Upper lobe of right lung (tissue), 1 donor: Measurements from ENCODE around the gene DLG2. TPM values are rescaled to one million over a fixed set of nuclear protein-coding genes. Genes with fewer than 3 reads are reported as not detected.

Experiments used
- ATAC-seq: fragments of 200-7000 bp; cut with Tn5 transposase; one replicate; pipeline ENCODE4 v1.9.1; 2020; ENCODE audit warnings: mild to moderate bottlenecking, moderate library complexity
- DNase-seq: peaks from one replicate; pipeline ENCODE4 v3.0.0-alpha.2; 2020
- H3K27ac ChIP-seq: fragments of 200-600 bp; one replicate; pipeline ENCODE4 v1.8.0; 2022
- H3K27me3 ChIP-seq: fragments of 200-600 bp; one replicate; pipeline ENCODE4 v1.8.0; 2022; ENCODE audit warnings: mild to moderate bottlenecking
- H3K36me3 ChIP-seq: fragments of 200-600 bp; one replicate; pipeline ENCODE4 v1.8.0; 2022
- H3K4me1 ChIP-seq: fragments of 200-600 bp; one replicate; pipeline ENCODE4 v1.8.0; 2022
- H3K4me3 ChIP-seq: fragments of 200-600 bp; one replicate; pipeline ENCODE4 v1.8.0; 2022; ENCODE audit warnings: mild to moderate bottlenecking
- H3K9me3 ChIP-seq: fragments of 200-600 bp; one replicate; pipeline ENCODE4 v1.8.0; 2022
- intact Hi-C: fragments of 100-400 bp; cut with DNase I; formaldehyde crosslinking; loops from one replicate; pipeline ENCODE4 v1.11.0; 2022
- total RNA-seq: library from RNA; stranded (reverse); fragmentation: NEBNext Ultra II Directional; extraction: Animal tissue kit (Norgen Biotek cat#: 25700); gene quantifications from one replicate; pipeline ENCODE4 v1.2.1, GENCODE V29; 2021
- TF ChIP-seq, protein P1 (sequence below): fragments of 200-600 bp; IDR thresholded peaks from one replicate; pipeline ENCODE4 v1.8.0; 2022; ENCODE audit warnings: antibody characterized with exemption
- donor health status: DM: no; HTN: yes; CAD: no; lungs with severe emphysema.

DLG2 gene
- total RNA-seq, 1 donor from 2014 or later, result 9.7 TPM

DNA sequence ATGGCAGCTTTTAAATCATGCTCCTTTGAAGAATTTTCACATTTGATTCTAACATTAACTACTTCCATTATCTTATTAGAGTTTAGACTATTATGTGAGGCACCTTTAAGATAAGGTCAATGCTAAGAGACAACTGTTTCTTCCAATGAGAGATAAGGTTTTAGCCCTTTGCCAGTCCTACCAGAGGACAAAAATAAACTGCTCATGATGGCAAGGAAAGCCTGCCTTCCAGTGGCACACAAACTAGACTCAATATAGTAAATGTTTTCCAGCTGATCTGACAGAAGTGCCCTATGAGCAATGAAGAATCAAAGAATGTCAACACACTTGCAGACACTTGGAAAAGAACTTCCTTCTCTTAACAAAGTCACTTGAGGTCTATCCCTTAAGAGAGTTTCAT, 1188.6 kb downstream of the DLG2 start:
- Histone ChIP-seq H3K4me1 (no peaks in the 10 kb centered on the region), H3K36me3 (no peaks in the 10 kb centered on the region), H3K27me3 (no peaks in the 10 kb centered on the region), H3K27ac (no peak overlapping the region), H3K9me3 (no peaks in the 10 kb centered on the region), H3K4me3 (no peak overlapping the region)
- DNase-seq (no peak), ATAC-seq (no peak)
- TF ChIP-seq, protein P1, sequence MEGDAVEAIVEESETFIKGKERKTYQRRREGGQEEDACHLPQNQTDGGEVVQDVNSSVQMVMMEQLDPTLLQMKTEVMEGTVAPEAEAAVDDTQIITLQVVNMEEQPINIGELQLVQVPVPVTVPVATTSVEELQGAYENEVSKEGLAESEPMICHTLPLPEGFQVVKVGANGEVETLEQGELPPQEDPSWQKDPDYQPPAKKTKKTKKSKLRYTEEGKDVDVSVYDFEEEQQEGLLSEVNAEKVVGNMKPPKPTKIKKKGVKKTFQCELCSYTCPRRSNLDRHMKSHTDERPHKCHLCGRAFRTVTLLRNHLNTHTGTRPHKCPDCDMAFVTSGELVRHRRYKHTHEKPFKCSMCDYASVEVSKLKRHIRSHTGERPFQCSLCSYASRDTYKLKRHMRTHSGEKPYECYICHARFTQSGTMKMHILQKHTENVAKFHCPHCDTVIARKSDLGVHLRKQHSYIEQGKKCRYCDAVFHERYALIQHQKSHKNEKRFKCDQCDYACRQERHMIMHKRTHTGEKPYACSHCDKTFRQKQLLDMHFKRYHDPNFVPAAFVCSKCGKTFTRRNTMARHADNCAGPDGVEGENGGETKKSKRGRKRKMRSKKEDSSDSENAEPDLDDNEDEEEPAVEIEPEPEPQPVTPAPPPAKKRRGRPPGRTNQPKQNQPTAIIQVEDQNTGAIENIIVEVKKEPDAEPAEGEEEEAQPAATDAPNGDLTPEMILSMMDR, result no peak
- intact Hi-C loops, result no loop called here

DNA sequence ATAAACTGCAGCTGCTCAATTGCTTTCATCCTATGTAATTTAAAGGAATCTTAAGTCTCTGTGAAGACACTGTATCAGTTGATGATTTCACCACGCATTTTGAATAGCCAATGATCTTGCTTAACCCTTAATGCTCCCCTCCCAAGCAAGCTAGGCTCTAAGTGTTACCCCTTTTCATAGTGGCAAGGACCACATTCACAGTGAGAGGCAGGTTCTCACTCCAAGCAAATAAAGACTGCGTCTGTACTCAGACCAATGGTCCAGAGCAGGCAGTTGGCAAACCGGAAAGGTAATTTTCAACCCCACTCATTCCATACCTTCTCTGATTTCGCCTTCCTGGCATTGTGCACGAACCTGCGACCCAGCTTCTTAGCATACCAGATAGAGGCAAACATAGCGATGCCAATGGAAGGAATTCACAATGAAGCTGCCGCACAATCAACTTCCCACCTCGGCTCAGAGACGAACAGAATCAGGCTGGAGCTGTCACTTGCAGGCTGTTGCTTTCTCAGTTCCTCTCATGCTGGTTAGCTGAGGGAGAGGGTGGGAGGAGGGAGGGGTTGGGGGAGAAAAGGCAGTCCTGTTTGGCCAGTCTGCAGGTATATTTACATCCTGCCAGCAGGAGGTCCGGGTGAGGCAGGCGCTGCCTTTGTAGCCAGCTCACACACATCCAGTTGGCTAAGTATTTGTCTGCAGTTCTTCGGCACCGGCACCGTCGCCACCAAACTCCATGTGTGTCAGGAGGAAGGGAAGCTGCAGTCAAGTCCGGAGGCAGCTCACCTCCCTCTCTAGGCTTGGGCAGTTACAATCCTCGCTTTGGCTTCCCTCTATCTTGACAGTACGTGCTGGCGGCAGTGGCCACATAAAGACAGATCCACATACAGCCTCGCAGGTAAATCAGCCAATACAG, 1189.8 kb downstream of the DLG2 start:
- Histone ChIP-seq H3K4me3 (no peak overlapping the region), H3K36me3 (no peaks in the 10 kb centered on the region), H3K27me3 (no peaks in the 10 kb centered on the region), H3K27ac (no peak overlapping the region), H3K4me1 (no peaks in the 10 kb centered on the region), H3K9me3 (no peaks in the 10 kb centered on the region)
- DNase-seq, result peak; percentile 64
- intact Hi-C loops, result no loop called here
- ATAC-seq, result peak; percentile 86
- TF ChIP-seq, protein P1, result no peak

DNA sequence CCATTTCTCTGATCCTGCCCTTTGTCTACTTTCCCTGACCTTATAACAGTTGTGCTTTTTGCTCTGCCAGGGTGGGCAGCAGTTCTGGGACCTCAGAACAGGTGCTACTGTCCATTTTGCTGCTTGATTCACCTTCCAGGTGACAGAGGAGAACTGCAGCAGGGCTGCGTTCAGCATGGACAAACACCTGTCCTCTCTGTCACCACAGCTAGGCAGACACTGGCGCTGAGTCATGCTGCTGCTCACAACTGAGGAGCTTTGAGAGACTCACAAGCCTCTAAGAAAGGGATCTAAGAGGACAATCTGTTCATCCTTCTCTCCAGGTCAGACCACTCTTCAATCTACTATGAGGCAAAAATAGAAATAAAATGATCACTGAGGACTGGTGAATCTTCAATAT, 1196.5 kb downstream of the DLG2 start:
- DNase-seq, result no peak
- Histone ChIP-seq H3K36me3 (no peaks in the 10 kb centered on the region), H3K27ac (no peak overlapping the region), H3K27me3 (no peaks in the 10 kb centered on the region), H3K4me3 (no peak overlapping the region), H3K4me1 (no peaks in the 10 kb centered on the region), H3K9me3 (no peaks in the 10 kb centered on the region)
- ATAC-seq, result no peak
- intact Hi-C loops, result no loop called here
- TF ChIP-seq, protein P1, result no peak

DNA sequence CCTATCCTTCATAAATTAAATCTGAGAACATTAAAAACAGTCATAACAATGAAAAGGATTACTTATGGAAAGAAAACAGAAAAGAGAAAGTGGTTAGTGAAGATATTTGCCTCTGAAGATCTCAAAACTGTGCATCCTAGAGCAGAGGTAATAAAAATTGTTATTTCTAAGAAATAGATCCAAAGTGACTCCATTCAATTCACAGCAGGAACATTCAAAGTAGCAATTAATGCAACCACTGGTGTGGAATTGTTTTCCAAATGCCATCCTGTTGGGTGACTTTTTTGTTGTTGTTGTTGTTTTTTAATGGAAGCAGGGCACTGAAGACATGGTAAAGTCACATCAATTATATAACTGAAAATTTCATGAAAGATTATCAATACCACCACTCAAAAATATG, 1201.5 kb downstream of the DLG2 start:
- no peak for ATAC-seq
- DNase-seq, result no peak
- TF ChIP-seq, protein P1, result no peak

DNA sequence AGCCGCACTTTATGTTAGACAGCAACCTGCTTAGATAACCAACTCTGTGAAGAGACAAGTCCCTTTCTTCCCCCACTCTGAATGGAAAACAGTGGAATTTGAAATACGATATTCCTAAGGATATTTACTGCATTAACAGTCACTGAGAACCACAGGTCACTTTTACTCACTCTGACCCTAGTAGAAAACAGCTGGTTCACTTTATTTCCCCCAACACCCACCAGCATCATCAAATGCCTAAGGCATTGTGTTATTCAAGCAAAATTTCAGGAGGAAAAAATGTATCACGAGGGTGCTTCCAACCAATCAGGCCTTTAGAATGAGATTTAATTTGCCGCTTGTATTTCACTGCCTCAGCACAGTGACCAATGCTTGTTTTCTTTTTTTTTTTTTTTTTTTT, 1206.9 kb downstream of the DLG2 start:
- TF ChIP-seq, protein P1, result no peak
- Histone ChIP-seq H3K27ac (no peak overlapping the region), H3K27me3 (no peaks in the 10 kb centered on the region), H3K4me1 (no peaks in the 10 kb centered on the region), H3K36me3 (no peaks in the 10 kb centered on the region), H3K9me3 (no peaks in the 10 kb centered on the region), H3K4me3 (no peak overlapping the region)
- ATAC-seq, result no peak
- no peak for DNase-seq
- intact Hi-C loops, result no loop called here

More for the DNA sequence above, 1201.5 kb downstream of the DLG2 start:
- Histone ChIP-seq H3K4me3 (no peak overlapping the region), H3K36me3 (no peaks in the 10 kb centered on the region), H3K27ac (no peak overlapping the region), H3K4me1 (no peaks in the 10 kb centered on the region), H3K9me3 (no peaks in the 10 kb centered on the region), H3K27me3 (no peaks in the 10 kb centered on the region)
- intact Hi-C loops, result no loop called here
